ENCODE results near the gene FMC1. TPM values are rescaled to one million over a fixed set of nuclear protein-coding genes. Genes with fewer than 3 reads are reported as not detected.
A peak's percentile ranks its signal among the peaks of the same experiment; 100 is the strongest.

FMC1 gene
- total and polyA plus RNA-seq, 7 donors = 16.6 to 43.5 (median 27.1) TPM

- no peak for DNase-seq
- Histone ChIP-seq H3K27me3 (no peaks in the 10 kb centered on the region), H3K4me3 (peak overlapping the region; percentile 63 to 93 (median 88)), H3K36me3 (no peaks in the 10 kb centered on the region), H3K4me1 (peaks cover 0 to 17% (median 10%) of the 10 kb centered on the region in 4 donors), H3K9me3 (no peaks in the 10 kb centered on the region), H3K27ac (peak overlapping the region; percentile 97 to 100 (median 99))
- intact Hi-C loops (cut with DNase I) = loop anchor here (5.0 kb wide), 2 partner anchors 107 to 1673 kb away; partner anchors contain the start of genes MRPS33 and UBN2
- TF ChIP-seq CTCF (IDR thresholded peaks at IDR 0.05) = no peak
- TF ChIP-seq EP300 (IDR thresholded peaks at IDR 0.05) = no peak
- TF ChIP-seq POLR2A (IDR thresholded peaks at IDR 0.05) = no peak
- 74 to 86% methylated on average over 13 of the region's 13 CpGs for WGBS, 2 donors
Measured at GRCh38 chr7:139339698-139340036, 1.5 kb upstream of the FMC1 start.

- 2% methylated on average over 66 of the region's 66 CpGs for whole genome bisulfite sequencing, 2 donors
Measured at GRCh38 chr7:139340037-139340807, 915 bp upstream of the FMC1 start.

GRCh38 chr7:139340808-139341057 is 404 bp upstream of the FMC1 start:
- H3K27me3 ChIP-seq = no peaks in the 10 kb centered on the region
- intact Hi-C loops (cut with DNase I) = loop anchor here (1.0 to 5.0 kb wide), 3 partner anchors 19 to 1672 kb away; partner anchors contain the start of genes LUC7L2, MRPS33 and UBN2
- peak overlapping the region; percentile 97 to 100 (median 99) for H3K27ac ChIP-seq
- H3K36me3 ChIP-seq = peaks cover 0 to 6% (median 0%) of the 10 kb centered on the region in 4 donors
- DNase-seq = peak; percentile 91
- H3K4me3 ChIP-seq = peak overlapping the region; percentile 63 to 93 (median 88)
- H3K4me1 ChIP-seq = peaks cover 0 to 17% (median 10%) of the 10 kb centered on the region in 4 donors
- WGBS, 2 donors = 0 to 1% methylated on average over 9 of the region's 9 CpGs
- no peaks in the 10 kb centered on the region for H3K9me3 ChIP-seq
- TF ChIP-seq POLR2A (IDR thresholded peaks at IDR 0.05) (no peak), EP300 (IDR thresholded peaks at IDR 0.05) (no peak), CTCF (IDR thresholded peaks at IDR 0.05) (no peak), POLR2AphosphoS5 (IDR thresholded peaks at IDR 0.05) (no peak)

More at GRCh38 chr7:139340037-139340807, 915 bp upstream of the FMC1 start:
- Histone ChIP-seq H3K4me1 (peaks cover 0 to 17% (median 10%) of the 10 kb centered on the region in 4 donors), H3K36me3 (peaks cover 0 to under 1% (median 0%) of the 10 kb centered on the region in 4 donors), H3K4me3 (peak overlapping the region; percentile 63 to 93 (median 88)), H3K9me3 (no peaks in the 10 kb centered on the region), H3K27me3 (no peaks in the 10 kb centered on the region), H3K27ac (peak overlapping the region; percentile 97 to 100 (median 99))
- intact Hi-C loops (cut with DNase I) = loop anchor here (5.0 kb wide), 2 partner anchors 108 to 1672 kb away; partner anchors contain the start of genes MRPS33 and UBN2
- TF ChIP-seq POLR2AphosphoS5 (IDR thresholded peaks at IDR 0.05) (peak; percentile 68 to 86 (median 84)), CTCF (IDR thresholded peaks at IDR 0.05) (peak; percentile 39 to 72 (median 64)), EP300 (IDR thresholded peaks at IDR 0.05) (peak in 2 of 4 donors; percentile 16 to 76), POLR2A (IDR thresholded peaks at IDR 0.05) (peak in 1 of 2 donors; percentile 41)
- DNase-seq = peak; percentile 100

GRCh38 chr7:139341776-139342226 is 664 bp downstream of the FMC1 start:
- TF ChIP-seq EP300 (IDR thresholded peaks at IDR 0.05) (no peak), POLR2A (IDR thresholded peaks at IDR 0.05) (peak in 1 of 2 donors; percentile 54)
- Histone ChIP-seq H3K36me3 (peaks cover 5 to 16% (median 8%) of the 10 kb centered on the region in 4 donors), H3K27me3 (no peaks in the 10 kb centered on the region), H3K9me3 (no peaks in the 10 kb centered on the region), H3K4me1 (peaks cover 0 to 17% (median 10%) of the 10 kb centered on the region in 4 donors), H3K27ac (peak overlapping the region; percentile 97 to 100 (median 99)), H3K4me3 (peak overlapping the region; percentile 63 to 93 (median 88))
- 0 to 1% methylated on average over 9 of the region's 9 CpGs for WGBS, 2 donors
- intact Hi-C loops (cut with DNase I) = loop anchor here (1.0 to 5.0 kb wide), 3 partner anchors 18 to 1670 kb away; partner anchors contain the start of genes LUC7L2, MRPS33 and UBN2
- no peak for DNase-seq

GRCh38 chr7:139345042-139345441 is 3.9 kb downstream of the FMC1 start:
- intact Hi-C loops (cut with DNase I) = no loop called here
- 78 to 82% methylated on average over 1 of the region's 1 CpG for WGBS, 2 donors
- peaks cover 6 to 46% (median 8%) of the 10 kb centered on the region in 4 donors for H3K36me3 ChIP-seq

More at GRCh38 chr7:139345042-139345441, 3.9 kb downstream of the FMC1 start:
- no peak for DNase-seq
- H3K27me3 ChIP-seq = no peaks in the 10 kb centered on the region
- H3K27ac ChIP-seq = no peak overlapping the region
- peaks cover 0 to 17% (median 10%) of the 10 kb centered on the region in 4 donors for H3K4me1 ChIP-seq
- TF ChIP-seq EP300 (IDR thresholded peaks at IDR 0.05) (no peak), CTCF (IDR thresholded peaks at IDR 0.05) (no peak), POLR2A (IDR thresholded peaks at IDR 0.05) (no peak), POLR2AphosphoS5 (IDR thresholded peaks at IDR 0.05) (no peak)
- no peak overlapping the region for H3K4me3 ChIP-seq
- no peaks in the 10 kb centered on the region for H3K9me3 ChIP-seq
